Measurements from ENCODE around the gene KLHL30. TPM values are rescaled to one million over a fixed set of nuclear protein-coding genes. Genes with fewer than 3 reads are reported as not detected.
A peak's percentile ranks its signal among the peaks of the same experiment; 100 is the strongest.

KLHL30 gene
- total and polyA plus RNA-seq, 2 experiments from 2014 or later: 0.07 TPM; not detected in 1

- Histone ChIP-seq H3K27me3 (ENCODE audit: insufficient read depth) (no peaks in the 10 kb centered on the region), H3F3A (replicated peaks; ENCODE audit: low read depth) (no peaks in the 10 kb centered on the region), H3K4me3 (no peak overlapping the region), H3K79me2 (replicated peaks; ENCODE audit: insufficient read depth) (no peaks in the 10 kb centered on the region), H3K36me3 (ENCODE audit: insufficient read depth) (no peaks in the 10 kb centered on the region), H4K20me1 (replicated peaks; ENCODE audit: insufficient read depth) (no peaks in the 10 kb centered on the region), H3K4me2 (no peak overlapping the region), H3K27ac (ENCODE audit: low read depth) (no peak overlapping the region), H2AFZ (no peak overlapping the region), H3K9me2 (ENCODE audit: insufficient read depth) (no peaks in the 10 kb centered on the region), H3K4me1 (ENCODE audit: insufficient read depth) (no peaks in the 10 kb centered on the region)
- Mint-ChIP-seq H3K4me1 (peaks cover 5% of the 10 kb centered on the region; the same call in 1 of the 3 replicates), H3K27ac (no peak overlapping the region), H3K36me3 (ENCODE audit: low read depth) (no peaks in the 10 kb centered on the region), H3K27me3 (ENCODE audit: insufficient read depth, low read depth, poor library complexity) (peaks cover 10% of the 10 kb centered on the region), H3K4me3 (no peak overlapping the region; the same call in 2 of the 3 replicates), H3K9me3 (no peaks in the 10 kb centered on the region)
- ATAC-seq (peak; percentile 48), DNase-seq (ENCODE audit: low spot score) (no peak)
- TF ChIP-seq ZNF462 (CRISPR knock-in tag; IDR thresholded peaks at IDR 0.05): no peak
- TF ChIP-seq CTCF (conservative IDR thresholded peaks at IDR 0.05; ENCODE audit: low read depth in 2 of 2): peak in 1 of 2 experiments; percentile 22; a peak in 2 of 4 replicates
Measured at GRCh38 chr2:238133499-238134392, 4.7 kb upstream of the KLHL30 start.
